Thyroid gland (tissue), 4 donors: ENCODE results near the gene DTD1. TPM values are rescaled to one million over a fixed set of nuclear protein-coding genes. Genes with fewer than 3 reads are reported as not detected.

Experiments used
- DNase-seq, 2 donors: peaks; one replicate each; pipeline ENCODE4 v3.0.0-alpha.2; 2019
- H3K27ac ChIP-seq, 3 donors: fragments of 200-600 bp; sonication (generic); 1 replicate in 2 of 3; 2 replicates in 1 of 3; pipeline ENCODE4 v1.5.1; 2016 to 2019; ENCODE audit warnings: mild to moderate bottlenecking in 1 of 3, moderate library complexity in 1 of 3
- H3K27me3 ChIP-seq: fragments of 200-600 bp; sonication (generic); one replicate; pipeline ENCODE4 v1.5.1; 2019
- H3K36me3 ChIP-seq, 2 donors: fragments of 200-600 bp; sonication (generic); one replicate each; pipeline ENCODE4 v1.5.1; 2016 to 2019
- H3K4me1 ChIP-seq, 2 donors: fragments of 200-600 bp; sonication (generic); one replicate each; pipeline ENCODE4 v1.5.1; 2017 to 2019
- H3K4me3 ChIP-seq, 3 donors: fragments of 200-600 bp; sonication (generic); replicated peaks in 1 of 3; 1 replicate in 2 of 3; 2 replicates in 1 of 3; pipeline ENCODE4 v1.5.1; 2016; ENCODE audit warnings: mild to moderate bottlenecking in 1 of 3
- H3K9me3 ChIP-seq: fragments of 200-600 bp; sonication (generic); one replicate; pipeline ENCODE4 v1.5.1; 2017
- CTCF ChIP-seq, 6 experiments: fragments of 200-600 bp in 3 of 6; fragments of 450-650 bp in 3 of 6; sonication (generic) in 3 of 6; IDR thresholded peaks; one replicate each; pipeline ENCODE4 v1.5.1; 2016 to 2019; ENCODE audit warnings: antibody characterized with exemption in 6 of 6, mild to moderate bottlenecking in 2 of 6, inconsistent platforms in 1 of 6, moderate library complexity in 1 of 6
- POLR2A ChIP-seq, 2 donors: fragments of 450-650 bp; IDR thresholded peaks; one replicate each; pipeline ENCODE4 v1.6.1; 2017; ENCODE audit warnings: antibody characterized with exemption in 2 of 2, mild to moderate bottlenecking in 2 of 2, moderate library complexity in 1 of 2
- WGBS, 2 donors: methylation state at CpG; one replicate each; pipeline ENCODE4 v1.1.5; 2017; 5-methylcytosine and 5-hydroxymethylcytosine counted together
- intact Hi-C: fragments of 100-400 bp; cut with DNase I; formaldehyde crosslinking; loops from one replicate; pipeline ENCODE4 v1.15.1; 2023
- total RNA-seq, 4 donors: library from RNA; depleted of rRNA; stranded (reverse); fragments of >200 nt; gene quantifications; one replicate each; pipeline ENCODE4 v1.2.3, GENCODE V29; 2016

Gene DTD1
- total RNA-seq, 4 donors from 2014 or later: 42.7 to 57.6 (median 52.4) TPM

GRCh38 chr20:18727032-18727508 lies 139.2 kb downstream of the DTD1 start:
- no peaks in the 10 kb centered on the region for H3K9me3 ChIP-seq
- peaks cover 5 to 13% of the 10 kb centered on the region in 2 donors for H3K4me1 ChIP-seq
- 62 to 70% methylated on average over 8 of the region's 9 CpGs for WGBS, 2 donors
- no peaks in the 10 kb centered on the region for H3K27me3 ChIP-seq
- H3K36me3 ChIP-seq: no peaks in the 10 kb centered on the region
- peak; percentile 66 to 69 for DNase-seq
- TF ChIP-seq CTCF (IDR thresholded peaks at IDR 0.05) (no peak), POLR2A (IDR thresholded peaks at IDR 0.05) (no peak)
- intact Hi-C loops: no loop called here
- no peak overlapping the region for H3K4me3 ChIP-seq
- H3K27ac ChIP-seq: no peak overlapping the region

- no peak overlapping the region for H3K4me3 ChIP-seq
- WGBS, 2 donors: 64 to 78% methylated on average over 4 to 8 of the region's 8 CpGs
- H3K4me1 ChIP-seq: peaks cover 5 to 13% of the 10 kb centered on the region in 2 donors
- TF ChIP-seq POLR2A (IDR thresholded peaks at IDR 0.05) (no peak), CTCF (IDR thresholded peaks at IDR 0.05) (no peak)
- H3K9me3 ChIP-seq: no peaks in the 10 kb centered on the region
- intact Hi-C loops: no loop called here
- no peak overlapping the region for H3K27ac ChIP-seq
- no peaks in the 10 kb centered on the region for H3K36me3 ChIP-seq
- H3K27me3 ChIP-seq: no peaks in the 10 kb centered on the region
- no peak for DNase-seq
These were observed 140.5 kb downstream of the DTD1 start for GRCh38 chr20:18728165-18728869.

GRCh38 chr20:18728870-18729224 lies 141.0 kb downstream of the DTD1 start:
- WGBS, 2 donors: 45 to 55% methylated on average over 5 of the region's 5 CpGs
- no peaks in the 10 kb centered on the region for H3K9me3 ChIP-seq
- no peaks in the 10 kb centered on the region for H3K27me3 ChIP-seq
- no peaks in the 10 kb centered on the region for H3K36me3 ChIP-seq
- no peak overlapping the region for H3K27ac ChIP-seq
- intact Hi-C loops: no loop called here
- peaks cover 5 to 13% of the 10 kb centered on the region in 2 donors for H3K4me1 ChIP-seq
- no peak for TF ChIP-seq POLR2A (IDR thresholded peaks at IDR 0.05)
- TF ChIP-seq CTCF (IDR thresholded peaks at IDR 0.05): no peak
- DNase-seq: no peak
- H3K4me3 ChIP-seq: no peak overlapping the region

- intact Hi-C loops: no loop called here
- H3K27me3 ChIP-seq: no peaks in the 10 kb centered on the region
- H3K36me3 ChIP-seq: no peaks in the 10 kb centered on the region
- H3K9me3 ChIP-seq: no peaks in the 10 kb centered on the region
- peaks cover 5 to 13% of the 10 kb centered on the region in 2 donors for H3K4me1 ChIP-seq
- no peak overlapping the region for H3K4me3 ChIP-seq
- TF ChIP-seq POLR2A (IDR thresholded peaks at IDR 0.05) (no peak), CTCF (IDR thresholded peaks at IDR 0.05) (no peak)
- DNase-seq: no peak
- WGBS, 2 donors: 92% methylated on average over 6 of the region's 6 CpGs
- H3K27ac ChIP-seq: no peak overlapping the region
These were observed 141.5 kb downstream of the DTD1 start for GRCh38 chr20:18729231-18729825.

- TF ChIP-seq POLR2A (IDR thresholded peaks at IDR 0.05): no peak
- no peaks in the 10 kb centered on the region for H3K9me3 ChIP-seq
- intact Hi-C loops: no loop called here
- no peak overlapping the region for H3K27ac ChIP-seq
- 89 to 93% methylated on average over 1 of the region's 1 CpG for WGBS, 2 donors
- no peaks in the 10 kb centered on the region for H3K27me3 ChIP-seq
- H3K36me3 ChIP-seq: no peaks in the 10 kb centered on the region
- H3K4me3 ChIP-seq: no peak overlapping the region
- DNase-seq: no peak
- peaks cover 0 to 8% of the 10 kb centered on the region in 2 donors for H3K4me1 ChIP-seq
These were observed 144.1 kb downstream of the DTD1 start for GRCh38 chr20:18731940-18732339.
